Stomach (tissue), 9 donors: ENCODE results near the gene RBM7. TPM values are rescaled to one million over a fixed set of nuclear protein-coding genes. Genes with fewer than 3 reads are reported as not detected.

Experiments
- DNase-seq, 2 donors: peaks; one replicate each; pipeline versions ENCODE4 v3.0.0 to v3.0.0-alpha.2; 2013 to 2019
- H3K27ac ChIP-seq, 5 donors: fragments of 200-600 bp in 4 of 5; sonication (generic) in 4 of 5; one replicate each; pipeline ENCODE4 v1.5.1; 2013 to 2019; ENCODE audit warnings: mild to moderate bottlenecking in 1 of 5, moderate library complexity in 1 of 5
- H3K27me3 ChIP-seq, 3 donors: fragments of 200-600 bp; sonication (generic); one replicate each; pipeline ENCODE4 v1.5.1; 2017 to 2019; ENCODE audit warnings: mixed run types in 1 of 3
- H3K36me3 ChIP-seq, 4 donors: fragments of 200-600 bp; sonication (generic); 1 replicate in 3 of 4; 2 replicates in 1 of 4; pipeline ENCODE4 v1.5.1; 2016 to 2019
- H3K4me1 ChIP-seq, 4 donors: fragments of 200-600 bp; sonication (generic); one replicate each; pipeline ENCODE4 v1.5.1; 2016 to 2019
- H3K4me3 ChIP-seq, 4 donors: fragments of 200-600 bp; sonication (generic) in 3 of 4; one replicate each; pipeline ENCODE4 v1.5.1; 2016 to 2019; ENCODE audit warnings: mild to moderate bottlenecking in 1 of 4
- H3K9me3 ChIP-seq, 4 donors: fragments of 200-600 bp; sonication (generic); one replicate each; pipeline ENCODE4 v1.5.1; 2016 to 2019
- EP300 ChIP-seq: sonication (generic); formaldehyde crosslinking; IDR thresholded peaks from one replicate; pipeline ENCODE4 v1.6.1; 2017; ENCODE audit warnings: antibody characterized with exemption
- POLR2A ChIP-seq, 4 donors: fragments of 450-650 bp; IDR thresholded peaks; one replicate each; pipeline ENCODE4 v1.6.1; 2016; ENCODE audit warnings: antibody characterized with exemption in 4 of 4, control low read depth in 2 of 4, mild to moderate bottlenecking in 1 of 4, moderate library complexity in 1 of 4
- POLR2AphosphoS5 ChIP-seq, 3 donors: sonication (generic); formaldehyde crosslinking; IDR thresholded peaks; one replicate each; pipeline ENCODE4 v1.6.1; 2016; ENCODE audit warnings: antibody characterized with exemption in 3 of 3
- WGBS, 5 donors: extraction: QIAGEN DNeasy Blood & Tissue Kit in 3 of 5; methylation state at CpG; one replicate each; pipeline versions ENCODE4 v1.1.5 to v1.1.7; 2013 to 2018; 5-methylcytosine and 5-hydroxymethylcytosine counted together
- intact Hi-C: fragments of 100-400 bp; cut with DNase I; formaldehyde crosslinking; loops from one replicate; pipeline ENCODE4 v1.15.1; 2023; ENCODE audit warnings: low total_unique reads
- polyA plus RNA-seq, 3 donors: library from polyadenylated mRNA; stranded (reverse); fragments of 200-250 nt; gene quantifications; one replicate each; pipeline ENCODE4 v1.2.3, GENCODE V29; 2013
- total RNA-seq, 5 donors: library from RNA; depleted of rRNA; stranded (reverse); fragments of >200 nt; gene quantifications; one replicate each; pipeline versions ENCODE4 v1.1.0 to v1.2.3, GENCODE V29; 2014 to 2016
- TF ChIP-seq, protein P1 (sequence below), 7 experiments: fragments of 450-650 bp in 4 of 7; fragments of 200-600 bp in 3 of 7; sonication (generic) in 3 of 7; IDR thresholded peaks; one replicate each; pipeline ENCODE4 v1.5.1; 2016 to 2019; ENCODE audit warnings: antibody characterized with exemption in 7 of 7, control low read depth in 2 of 7, mild to moderate bottlenecking in 1 of 7
- donor health status: healthy with polysubstance abuse.
- donor health status: Bipolar disorder and iron deficiency.
- donor health status: healthy.

Gene RBM7
- total and polyA plus RNA-seq, 8 donors = 4.8 to 41.5 (median 17.4) TPM

DNA sequence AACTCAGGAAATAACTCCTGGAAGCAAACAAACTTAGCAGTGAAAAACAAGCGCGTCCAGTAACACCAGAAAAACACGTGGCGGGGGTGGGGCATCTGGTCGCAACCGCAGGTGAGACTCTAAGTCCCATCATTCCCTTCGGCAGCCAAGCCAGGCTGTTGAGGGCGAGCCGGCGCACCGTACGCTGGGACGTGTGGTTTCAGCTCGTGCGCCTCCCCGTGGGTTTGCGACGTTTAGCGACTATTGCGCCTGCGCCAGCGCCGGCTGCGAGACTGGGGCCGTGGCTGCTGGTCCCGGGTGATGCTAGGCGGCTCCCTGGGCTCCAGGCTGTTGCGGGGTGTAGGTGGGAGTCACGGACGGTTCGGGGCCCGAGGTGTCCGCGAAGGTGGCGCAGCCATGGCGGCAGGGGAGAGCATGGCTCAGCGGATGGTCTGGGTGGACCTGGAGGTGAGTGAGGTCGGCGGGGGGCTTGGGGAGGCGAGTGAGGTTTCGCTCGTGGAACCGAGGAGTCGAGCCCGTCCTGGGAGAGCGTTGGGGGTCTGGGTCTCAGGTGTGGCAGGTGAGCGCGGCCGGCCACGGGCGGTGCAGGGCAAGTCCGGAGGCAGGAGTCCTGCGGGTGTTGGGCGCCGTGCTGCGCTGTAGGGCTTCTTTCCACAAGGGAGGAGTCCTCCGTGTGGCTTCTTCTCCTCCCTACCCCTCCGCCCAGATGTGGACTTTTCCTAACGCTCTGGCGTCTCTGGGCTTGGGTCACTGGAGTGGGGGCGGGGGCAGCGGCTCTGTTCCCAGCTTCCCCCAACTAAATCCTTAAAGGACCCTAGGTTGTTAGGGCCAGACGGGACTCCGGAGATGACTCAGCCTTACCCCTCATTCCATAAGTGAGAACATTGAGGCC lies 39.0 kb downstream of the RBM7 start, which contains the start of gene REXO2:
Gene REXO2 (plus strand): TSS at position 239 of the 892 bp plus-strand sequence. CDS start 62 bp downstream, at position 301.
- H3K36me3 ChIP-seq = peaks cover 0 to 9% (median 9%) of the 10 kb centered on the region in 4 donors
- no peaks in the 10 kb centered on the region for H3K27me3 ChIP-seq
- H3K4me3 ChIP-seq = peak within 1 kb of the TSS; percentile 88 to 95 (median 90)
- no peaks in the 10 kb centered on the region for H3K9me3 ChIP-seq
- TF ChIP-seq, protein P1, sequence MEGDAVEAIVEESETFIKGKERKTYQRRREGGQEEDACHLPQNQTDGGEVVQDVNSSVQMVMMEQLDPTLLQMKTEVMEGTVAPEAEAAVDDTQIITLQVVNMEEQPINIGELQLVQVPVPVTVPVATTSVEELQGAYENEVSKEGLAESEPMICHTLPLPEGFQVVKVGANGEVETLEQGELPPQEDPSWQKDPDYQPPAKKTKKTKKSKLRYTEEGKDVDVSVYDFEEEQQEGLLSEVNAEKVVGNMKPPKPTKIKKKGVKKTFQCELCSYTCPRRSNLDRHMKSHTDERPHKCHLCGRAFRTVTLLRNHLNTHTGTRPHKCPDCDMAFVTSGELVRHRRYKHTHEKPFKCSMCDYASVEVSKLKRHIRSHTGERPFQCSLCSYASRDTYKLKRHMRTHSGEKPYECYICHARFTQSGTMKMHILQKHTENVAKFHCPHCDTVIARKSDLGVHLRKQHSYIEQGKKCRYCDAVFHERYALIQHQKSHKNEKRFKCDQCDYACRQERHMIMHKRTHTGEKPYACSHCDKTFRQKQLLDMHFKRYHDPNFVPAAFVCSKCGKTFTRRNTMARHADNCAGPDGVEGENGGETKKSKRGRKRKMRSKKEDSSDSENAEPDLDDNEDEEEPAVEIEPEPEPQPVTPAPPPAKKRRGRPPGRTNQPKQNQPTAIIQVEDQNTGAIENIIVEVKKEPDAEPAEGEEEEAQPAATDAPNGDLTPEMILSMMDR (IDR thresholded peaks at IDR 0.05) = peak in 4 of 7 experiments; percentile 8 to 39 (median 23)
- TF ChIP-seq EP300 (no peak), POLR2A (IDR thresholded peaks at IDR 0.05) (peak in 1 of 4 donors; percentile 44), POLR2AphosphoS5 (IDR thresholded peaks at IDR 0.05) (peak; percentile 84 to 97 (median 84))
- peaks cover 20 to 40% (median 27%) of the 10 kb centered on the region in 4 donors for H3K4me1 ChIP-seq
- DNase-seq = peak; percentile 97 to 99
- intact Hi-C loops = no loop called here
- 0% methylated on average over 28 to 64 of the region's 64 CpGs for WGBS, 5 donors
- H3K27ac ChIP-seq = peak within 1 kb of the TSS; percentile 76 to 92 (median 89)

DNA sequence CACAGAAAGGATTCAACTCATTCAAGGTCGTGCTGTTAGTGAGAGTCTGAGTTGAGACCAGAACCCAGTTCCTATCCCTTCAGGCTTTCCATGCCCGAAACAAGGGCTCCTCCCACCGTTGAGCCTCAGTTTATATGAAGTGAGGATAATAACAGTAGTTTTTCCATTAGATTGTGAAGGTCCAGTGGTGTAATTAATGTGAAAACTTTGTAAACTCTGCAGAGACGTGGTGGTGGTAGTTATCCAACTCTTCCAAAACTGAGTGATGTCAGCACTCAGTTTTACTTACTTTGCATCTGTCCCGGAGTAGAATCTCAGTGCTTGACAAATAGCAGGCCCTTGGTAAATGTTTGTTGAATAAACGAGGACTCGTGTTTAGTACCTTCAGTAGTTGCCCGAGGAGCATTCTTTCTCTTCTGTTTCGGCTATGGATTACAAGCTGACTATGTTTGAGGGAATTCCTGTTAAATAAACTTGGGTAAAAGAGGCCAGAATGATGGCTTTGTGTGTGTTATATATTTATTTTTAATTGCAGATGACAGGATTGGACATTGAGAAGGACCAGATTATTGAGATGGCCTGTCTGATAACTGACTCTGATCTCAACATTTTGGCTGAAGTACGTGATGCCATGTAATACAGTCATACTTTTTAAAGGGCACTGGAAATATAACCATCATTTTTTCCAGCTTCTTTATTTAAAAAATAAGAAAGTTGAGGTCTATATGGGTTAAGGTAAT lies 39.8 kb downstream of the RBM7 start:
- H3K9me3 ChIP-seq = no peaks in the 10 kb centered on the region
- H3K36me3 ChIP-seq = peaks cover 0 to 17% (median 15%) of the 10 kb centered on the region in 4 donors
- intact Hi-C loops = no loop called here
- H3K4me3 ChIP-seq = peak overlapping the region; percentile 88 to 95 (median 90)
- H3K27me3 ChIP-seq = no peaks in the 10 kb centered on the region
- H3K4me1 ChIP-seq = peaks cover 20 to 40% (median 27%) of the 10 kb centered on the region in 4 donors
- DNase-seq = peak in 1 of 2 donors; percentile 40
- peak overlapping the region; percentile 76 to 92 (median 89) for H3K27ac ChIP-seq
- 7 to 18% (median 10%) methylated on average over 10 of the region's 10 CpGs for WGBS, 5 donors
- no peak for TF ChIP-seq EP300
- TF ChIP-seq POLR2A (IDR thresholded peaks at IDR 0.05) = no peak
- TF ChIP-seq, protein P1 (IDR thresholded peaks at IDR 0.05) = no peak
- TF ChIP-seq POLR2AphosphoS5 (IDR thresholded peaks at IDR 0.05) = no peak

DNA sequence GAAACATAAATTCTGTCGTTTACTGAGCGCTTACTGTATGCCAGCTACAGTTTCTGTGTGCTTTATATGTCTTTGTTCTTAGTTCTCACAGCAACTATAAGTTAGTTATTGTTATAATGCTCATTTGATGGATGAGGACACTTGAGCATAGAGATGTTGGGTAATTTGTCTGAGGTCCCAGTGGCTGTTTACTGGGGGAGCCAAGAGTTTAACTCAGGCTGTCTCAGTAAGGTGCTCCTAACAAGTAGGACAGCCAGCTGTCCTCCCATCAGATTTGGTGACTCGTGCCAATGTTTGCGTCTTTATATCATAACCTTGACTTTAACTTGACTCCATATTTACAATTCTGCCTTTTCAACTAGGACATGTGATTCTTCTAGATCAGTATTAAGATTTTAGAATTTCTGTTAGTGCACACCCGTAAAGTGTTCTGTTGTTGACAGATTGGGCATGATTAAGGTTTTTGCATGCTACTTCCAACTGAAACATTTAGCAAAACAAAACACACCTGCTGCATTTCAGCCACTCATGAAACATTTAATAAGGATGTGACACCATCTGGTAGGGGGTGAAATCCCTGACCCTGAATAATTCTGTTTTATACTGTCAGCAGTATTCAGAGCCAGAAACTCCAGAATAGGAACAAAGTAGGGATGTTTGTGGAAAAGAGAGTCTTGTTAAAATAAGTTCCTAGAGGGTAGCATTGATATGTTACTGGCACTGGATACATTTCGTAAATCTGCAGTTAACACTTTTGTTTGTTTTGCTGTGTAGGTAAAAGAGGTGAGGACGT lies 40.7 kb downstream of the RBM7 start:
- TF ChIP-seq, protein P1 (IDR thresholded peaks at IDR 0.05) = no peak
- TF ChIP-seq EP300 (no peak), POLR2AphosphoS5 (IDR thresholded peaks at IDR 0.05) (no peak), POLR2A (IDR thresholded peaks at IDR 0.05) (no peak)
- Histone ChIP-seq H3K27ac (peak overlapping the region in 4 of 5 donors; percentile 76 to 92 (median 88)), H3K9me3 (no peaks in the 10 kb centered on the region), H3K36me3 (peaks cover 0 to 23% (median 19%) of the 10 kb centered on the region in 4 donors), H3K27me3 (no peaks in the 10 kb centered on the region), H3K4me1 (peaks cover 20 to 40% (median 27%) of the 10 kb centered on the region in 4 donors), H3K4me3 (peak overlapping the region in 3 of 4 donors; percentile 88 to 95 (median 91))
- DNase-seq = peak in 1 of 2 donors; percentile 19
- WGBS, 5 donors = 45 to 64% (median 57%) methylated on average over 7 of the region's 7 CpGs
- intact Hi-C loops = no loop called here
